ENCODE results near the gene PDZK1IP1. TPM values are rescaled to one million over a fixed set of nuclear protein-coding genes. Genes with fewer than 3 reads are reported as not detected.

The PDZK1IP1 gene
- total and polyA plus RNA-seq, 9 donors = 0.36 to 66.1 (median 0.61) TPM; not detected in 2

GRCh38 chr1:47180603-47181094, 9.2 kb downstream of the PDZK1IP1 start:
- no peak for TF ChIP-seq POLR2A (IDR thresholded peaks at IDR 0.05)
- TF ChIP-seq CTCF (IDR thresholded peaks at IDR 0.05) = no peak
- TF ChIP-seq EP300 (IDR thresholded peaks at IDR 0.05) = no peak
- H3K27me3 ChIP-seq = no peaks in the 10 kb centered on the region
- no peak overlapping the region for H3K27ac ChIP-seq
- no peak for DNase-seq
- no peak overlapping the region for H3K4me3 ChIP-seq
- H3K4me1 ChIP-seq (ENCODE audit: insufficient read depth) = no peaks in the 10 kb centered on the region
- H3K9me3 ChIP-seq = no peaks in the 10 kb centered on the region
- WGBS, 3 donors = 44 to 58% (median 56%) methylated on average over 3 of the region's 3 CpGs
- H3K36me3 ChIP-seq = no peaks in the 10 kb centered on the region
- intact Hi-C loops (cut with DNase I) = loop anchor here (5.0 to 10.0 kb wide), 2 partner anchors 542 to 544 kb away; no protein-coding TSS in a partner anchor

DNA sequence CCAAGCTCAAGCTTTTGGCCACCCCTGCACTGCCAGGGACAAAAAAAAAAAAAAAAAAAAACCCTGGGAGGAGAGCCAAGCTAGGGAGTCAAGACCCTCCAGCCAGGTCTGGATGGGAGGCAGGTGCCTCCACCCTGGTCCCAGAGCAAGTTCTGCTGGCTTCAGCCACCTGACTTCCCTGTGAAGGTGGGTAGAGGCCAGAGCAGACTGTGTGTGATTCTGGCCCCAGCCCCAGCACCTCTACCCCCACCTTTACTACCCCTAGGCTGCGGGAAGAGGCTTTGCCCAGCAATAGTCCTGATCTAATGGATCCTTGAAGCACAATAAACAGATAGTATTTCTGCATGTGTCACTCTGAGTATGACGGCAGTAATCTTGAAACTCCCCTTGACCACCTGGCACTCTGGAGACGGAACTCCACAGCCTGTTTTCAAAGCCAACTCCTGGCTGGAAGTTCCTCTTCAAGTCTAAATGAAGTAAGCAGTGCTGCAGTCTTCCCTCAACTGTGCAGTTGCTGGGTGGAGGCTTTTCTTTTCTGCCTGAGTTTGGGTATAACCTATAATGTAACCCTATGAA, 9.8 kb downstream of the PDZK1IP1 start:
- Histone ChIP-seq H3K4me1 (ENCODE audit: insufficient read depth) (no peaks in the 10 kb centered on the region), H3K36me3 (no peaks in the 10 kb centered on the region), H3K27ac (no peak overlapping the region), H3K27me3 (no peaks in the 10 kb centered on the region), H3K9me3 (no peaks in the 10 kb centered on the region), H3K4me3 (no peak overlapping the region)
- intact Hi-C loops (cut with DNase I) = loop anchor here (5.0 to 10.0 kb wide), 4 partner anchors 532 to 775 kb away; no protein-coding TSS in a partner anchor
- WGBS, 3 donors = 40 to 48% (median 40%) methylated on average over 3 of the region's 3 CpGs
- DNase-seq = no peak
- TF ChIP-seq EP300 (IDR thresholded peaks at IDR 0.05) (no peak), POLR2A (IDR thresholded peaks at IDR 0.05) (no peak), CTCF (IDR thresholded peaks at IDR 0.05) (no peak)

DNA sequence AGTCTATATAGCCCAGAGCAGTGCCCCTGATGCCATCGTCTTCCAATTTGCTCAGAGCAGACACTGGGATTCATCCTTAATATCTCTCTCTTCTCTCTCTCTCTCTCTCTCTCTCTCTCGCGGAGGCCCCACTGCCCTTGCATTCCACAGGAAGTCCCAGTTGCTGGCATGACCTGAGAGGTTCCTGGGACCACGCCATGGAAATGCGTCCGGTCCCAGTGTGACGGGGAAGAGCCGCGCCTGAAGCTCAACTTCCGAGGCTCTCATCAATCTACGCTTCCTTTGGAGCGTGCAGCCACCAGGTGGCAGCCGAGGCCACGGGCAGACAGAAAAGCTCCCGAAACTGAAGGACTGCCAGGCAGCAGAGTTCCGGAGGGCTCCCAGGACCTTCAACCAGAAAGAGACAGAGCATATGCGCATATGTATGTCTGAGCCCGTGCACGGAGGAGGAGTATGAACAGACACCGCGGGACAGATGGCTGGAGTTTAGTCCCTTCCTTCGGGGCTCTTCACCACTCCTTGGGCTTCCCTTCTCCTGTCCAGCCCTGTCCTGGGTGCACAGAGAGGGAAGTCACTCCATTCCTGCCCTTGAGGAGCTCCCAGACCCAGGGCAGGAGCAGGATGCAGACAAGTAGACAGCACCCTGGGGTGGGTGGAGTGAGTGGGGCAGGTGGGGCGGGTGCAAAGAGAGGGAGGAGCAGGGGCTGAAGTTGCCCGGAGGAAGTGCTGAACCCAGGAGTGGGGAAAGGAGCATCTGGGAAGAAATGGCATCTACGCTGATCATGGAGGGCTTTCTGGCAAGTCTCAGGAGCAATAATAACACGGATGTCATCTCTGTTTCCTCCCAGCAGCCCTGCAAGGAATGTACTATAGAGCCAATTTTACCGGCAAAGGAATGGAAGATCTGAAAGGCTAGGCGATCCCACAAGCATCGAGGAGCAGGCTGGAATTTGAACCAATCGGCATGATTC, 10.5 kb downstream of the PDZK1IP1 start:
- no peaks in the 10 kb centered on the region for H3K36me3 ChIP-seq
- H3K4me1 ChIP-seq (ENCODE audit: insufficient read depth) = no peaks in the 10 kb centered on the region
- peak overlapping the region; percentile 19 for H3K4me3 ChIP-seq
- no peak for TF ChIP-seq POLR2A (IDR thresholded peaks at IDR 0.05)
- TF ChIP-seq CTCF (IDR thresholded peaks at IDR 0.05) = peak; percentile 47 to 74 (median 62)
- no peak for TF ChIP-seq EP300 (IDR thresholded peaks at IDR 0.05)
- peak; percentile 72 to 90 (median 80) for DNase-seq
- H3K27me3 ChIP-seq = no peaks in the 10 kb centered on the region
- intact Hi-C loops (cut with DNase I) = loop anchor here in 2 of 4 donors (5.0 to 10.0 kb wide), 2 partner anchors 533 to 775 kb away; no protein-coding TSS in a partner anchor
- 1 to 2% (median 2%) methylated on average over 29 to 30 of the region's 30 CpGs for WGBS, 3 donors
- no peak overlapping the region for H3K27ac ChIP-seq
- no peaks in the 10 kb centered on the region for H3K9me3 ChIP-seq

- Histone ChIP-seq H3K9me3 (no peaks in the 10 kb centered on the region), H3K27ac (no peak overlapping the region), H3K36me3 (no peaks in the 10 kb centered on the region), H3K27me3 (no peaks in the 10 kb centered on the region), H3K4me1 (ENCODE audit: insufficient read depth) (no peaks in the 10 kb centered on the region), H3K4me3 (no peak overlapping the region)
- TF ChIP-seq POLR2A (IDR thresholded peaks at IDR 0.05) (no peak), EP300 (IDR thresholded peaks at IDR 0.05) (no peak), CTCF (IDR thresholded peaks at IDR 0.05) (no peak)
- intact Hi-C loops (cut with DNase I) = loop anchor here in 2 of 4 donors (5.0 to 10.0 kb wide), 2 partner anchors 534 to 774 kb away; no protein-coding TSS in a partner anchor
- no peak for DNase-seq
- 67 to 84% (median 80%) methylated on average over 8 of the region's 8 CpGs for WGBS, 3 donors
Observed at GRCh38 chr1:47178654-47179016, 11.2 kb downstream of the PDZK1IP1 start.
